Mononuclear cell (primary cell): ENCODE results near the gene COL6A1. TPM values are rescaled to one million over a fixed set of nuclear protein-coding genes. Genes with fewer than 3 reads are reported as not detected.
A peak's percentile ranks its signal among the peaks of the same experiment; 100 is the strongest.

Source experiments
- H3K27me3 ChIP-seq: 2 replicates; pipeline ENCODE4 v1.6.0; 2011; ENCODE audit warnings: low read length, control low read depth; ENCODE audit not compliant: insufficient read depth
- H3K4me1 ChIP-seq: 2 replicates; pipeline ENCODE4 v1.5.1; 2011; ENCODE audit warnings: mild to moderate bottlenecking, low read length, control low read depth; ENCODE audit not compliant: insufficient read depth
- H3K4me3 ChIP-seq: 2 replicates; pipeline ENCODE4 v1.5.1; 2011; ENCODE audit warnings: mild to moderate bottlenecking, low read length, moderate library complexity
- H3K9me3 ChIP-seq: 2 replicates; pipeline ENCODE4 v1.5.1; 2011; ENCODE audit warnings: low read depth, mild to moderate bottlenecking, control low read depth, low read length
- total RNA-seq: library from RNA; depleted of rRNA; stranded (reverse); fragments of >200 nt; gene quantifications from one replicate; pipeline ENCODE4 v1.2.3, GENCODE V29; 2012

COL6A1 gene, protein sequence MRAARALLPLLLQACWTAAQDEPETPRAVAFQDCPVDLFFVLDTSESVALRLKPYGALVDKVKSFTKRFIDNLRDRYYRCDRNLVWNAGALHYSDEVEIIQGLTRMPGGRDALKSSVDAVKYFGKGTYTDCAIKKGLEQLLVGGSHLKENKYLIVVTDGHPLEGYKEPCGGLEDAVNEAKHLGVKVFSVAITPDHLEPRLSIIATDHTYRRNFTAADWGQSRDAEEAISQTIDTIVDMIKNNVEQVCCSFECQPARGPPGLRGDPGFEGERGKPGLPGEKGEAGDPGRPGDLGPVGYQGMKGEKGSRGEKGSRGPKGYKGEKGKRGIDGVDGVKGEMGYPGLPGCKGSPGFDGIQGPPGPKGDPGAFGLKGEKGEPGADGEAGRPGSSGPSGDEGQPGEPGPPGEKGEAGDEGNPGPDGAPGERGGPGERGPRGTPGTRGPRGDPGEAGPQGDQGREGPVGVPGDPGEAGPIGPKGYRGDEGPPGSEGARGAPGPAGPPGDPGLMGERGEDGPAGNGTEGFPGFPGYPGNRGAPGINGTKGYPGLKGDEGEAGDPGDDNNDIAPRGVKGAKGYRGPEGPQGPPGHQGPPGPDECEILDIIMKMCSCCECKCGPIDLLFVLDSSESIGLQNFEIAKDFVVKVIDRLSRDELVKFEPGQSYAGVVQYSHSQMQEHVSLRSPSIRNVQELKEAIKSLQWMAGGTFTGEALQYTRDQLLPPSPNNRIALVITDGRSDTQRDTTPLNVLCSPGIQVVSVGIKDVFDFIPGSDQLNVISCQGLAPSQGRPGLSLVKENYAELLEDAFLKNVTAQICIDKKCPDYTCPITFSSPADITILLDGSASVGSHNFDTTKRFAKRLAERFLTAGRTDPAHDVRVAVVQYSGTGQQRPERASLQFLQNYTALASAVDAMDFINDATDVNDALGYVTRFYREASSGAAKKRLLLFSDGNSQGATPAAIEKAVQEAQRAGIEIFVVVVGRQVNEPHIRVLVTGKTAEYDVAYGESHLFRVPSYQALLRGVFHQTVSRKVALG
- 1.4 TPM for total RNA-seq

DNA sequence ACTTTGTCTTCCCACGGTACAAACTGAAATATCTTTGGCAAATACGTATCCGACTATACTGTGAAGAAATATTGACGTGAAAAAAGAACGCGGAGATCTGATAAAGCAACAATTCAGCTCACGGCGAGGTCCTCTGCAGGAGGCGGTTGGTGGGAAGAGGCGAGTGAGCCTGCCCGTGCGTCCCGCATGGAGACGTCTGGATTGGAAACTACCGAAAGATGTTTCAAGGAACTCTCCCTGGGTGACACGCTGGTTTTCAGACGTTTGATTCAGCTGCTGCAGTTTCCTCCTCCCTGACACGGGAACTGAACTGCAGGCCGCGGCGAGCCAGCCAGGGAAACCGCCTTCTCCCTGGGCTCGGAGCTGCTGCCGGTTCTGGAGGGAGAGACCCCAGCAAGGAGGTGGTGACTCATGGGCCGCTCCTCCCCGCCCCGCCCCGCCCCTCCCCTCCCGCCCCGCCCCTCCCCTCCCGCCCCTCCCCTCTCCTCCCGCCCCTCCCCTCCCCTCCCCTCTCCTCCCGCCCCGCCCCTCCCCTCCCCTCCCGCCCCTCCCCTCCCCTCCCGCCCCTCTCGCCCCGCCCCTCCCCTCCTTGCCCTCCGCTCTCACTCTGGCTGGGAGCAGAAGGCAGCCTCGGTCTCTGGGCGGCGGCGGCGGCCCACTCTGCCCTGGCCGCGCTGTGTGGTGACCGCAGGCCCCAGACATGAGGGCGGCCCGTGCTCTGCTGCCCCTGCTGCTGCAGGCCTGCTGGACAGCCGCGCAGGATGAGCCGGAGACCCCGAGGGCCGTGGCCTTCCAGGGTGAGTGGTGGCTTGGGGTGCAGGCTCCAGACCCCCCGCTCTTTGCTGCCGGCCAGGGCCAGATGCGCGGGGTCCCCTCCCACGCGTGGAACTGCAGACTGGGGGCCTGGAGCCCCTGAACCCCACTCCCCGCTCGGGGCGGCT, at the start of gene COL6A1:
COL6A1 (plus strand) TSS at position 620 of the 941 bp plus-strand sequence; CDS start at position 701, 81 bp downstream.
- H3K9me3 ChIP-seq = no peaks in the 10 kb centered on the region
- peak within 1 kb of the TSS; percentile 18 for H3K4me3 ChIP-seq
- H3K27me3 ChIP-seq = peaks cover 15% of the 10 kb centered on the region
- H3K4me1 ChIP-seq = peaks cover 8% of the 10 kb centered on the region

DNA sequence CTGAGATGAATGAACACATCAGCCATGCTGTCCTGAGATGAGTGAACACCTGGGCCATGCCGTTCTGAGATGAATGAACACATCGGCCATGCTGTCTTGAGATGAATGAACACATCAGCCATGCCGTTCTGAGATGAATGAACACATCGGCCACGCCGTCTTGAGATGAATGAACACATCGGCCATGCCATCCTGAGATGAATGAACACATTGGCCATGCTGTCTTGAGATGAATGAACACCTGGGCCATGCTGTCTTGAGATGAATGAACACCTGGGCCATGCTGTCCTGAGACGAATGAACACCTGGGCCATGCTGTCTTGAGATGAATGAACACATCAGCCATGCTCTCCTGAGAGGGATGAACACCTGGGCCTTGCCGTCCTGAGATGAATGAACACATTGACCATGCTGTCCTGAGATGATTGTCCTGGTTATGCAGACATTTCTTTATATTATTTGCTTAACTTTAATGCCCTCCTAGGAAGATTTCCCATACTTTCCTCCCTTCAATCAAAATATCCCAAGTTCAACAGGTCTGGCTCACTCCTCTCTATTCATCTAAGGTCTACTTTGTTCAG, 48.6 kb upstream of the COL6A1 start:
- H3K27me3 ChIP-seq = no peaks in the 10 kb centered on the region
- H3K9me3 ChIP-seq = no peaks in the 10 kb centered on the region
- H3K4me1 ChIP-seq = no peaks in the 10 kb centered on the region
- no peak overlapping the region for H3K4me3 ChIP-seq

DNA sequence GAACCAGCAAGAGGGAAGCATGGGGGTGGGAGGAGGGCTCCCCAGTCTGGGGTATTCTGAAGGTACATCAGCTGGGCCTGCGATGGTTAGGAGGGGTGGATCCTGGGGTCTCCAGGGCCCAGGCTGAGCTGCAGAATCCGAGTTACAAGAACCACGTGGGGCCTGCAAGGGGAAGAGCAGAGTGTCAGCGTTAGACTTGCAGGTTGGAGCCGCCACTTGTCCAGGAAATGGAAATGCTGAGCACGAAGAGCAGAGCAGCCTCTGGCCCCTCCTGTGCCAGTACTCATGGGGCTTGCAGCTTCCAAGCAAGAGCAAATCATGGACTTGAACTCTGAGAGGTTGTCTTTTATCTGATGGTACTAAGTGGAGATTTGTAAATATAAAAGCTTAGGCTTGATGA, 47.5 kb upstream of the COL6A1 start:
- H3K4me3 ChIP-seq = no peak overlapping the region
- no peaks in the 10 kb centered on the region for H3K4me1 ChIP-seq
- no peaks in the 10 kb centered on the region for H3K27me3 ChIP-seq
- no peaks in the 10 kb centered on the region for H3K9me3 ChIP-seq

DNA sequence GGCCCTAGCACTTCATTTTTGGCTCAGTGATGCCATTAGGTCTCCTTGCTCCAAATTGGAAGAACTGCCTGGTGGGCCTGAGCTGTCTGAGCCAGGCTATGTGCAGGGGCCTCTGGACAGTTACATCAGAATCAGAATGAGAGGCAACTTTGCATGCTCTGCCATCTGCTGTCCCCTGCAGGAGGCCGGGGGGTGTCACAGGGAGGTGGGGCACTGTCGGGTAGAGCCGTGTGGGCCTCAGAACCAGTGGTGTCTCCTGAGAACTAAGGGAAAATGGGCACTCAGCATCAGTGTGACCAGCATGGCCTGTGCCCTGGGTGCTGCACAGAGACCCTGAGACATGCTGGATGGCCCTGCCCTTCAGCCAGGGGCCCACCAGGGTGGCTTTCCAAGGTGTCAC, 47.0 kb upstream of the COL6A1 start:
- Histone ChIP-seq H3K27me3 (no peaks in the 10 kb centered on the region), H3K9me3 (no peaks in the 10 kb centered on the region), H3K4me1 (no peaks in the 10 kb centered on the region), H3K4me3 (no peak overlapping the region)

DNA sequence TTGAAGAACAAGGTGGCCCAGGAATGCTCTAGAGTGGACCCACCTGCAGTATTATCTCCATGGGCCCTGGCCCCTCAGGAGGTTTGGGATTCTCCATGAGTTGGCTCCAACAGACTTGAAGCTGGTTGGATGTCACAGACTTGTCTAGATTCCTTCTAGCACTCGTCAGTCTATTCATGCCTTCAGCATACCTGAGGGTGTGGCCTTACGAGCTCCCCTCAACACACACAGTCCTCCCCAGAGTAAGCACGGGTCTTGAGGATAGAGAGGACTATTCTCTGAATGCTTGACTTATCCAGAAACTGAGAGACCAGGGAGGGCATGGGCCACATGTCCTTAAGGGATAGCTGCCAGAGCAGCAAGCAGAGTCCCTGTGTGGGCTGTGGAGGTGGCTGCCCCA, 45.9 kb upstream of the COL6A1 start:
- H3K4me3 ChIP-seq = no peak overlapping the region
- no peaks in the 10 kb centered on the region for H3K9me3 ChIP-seq

DNA sequence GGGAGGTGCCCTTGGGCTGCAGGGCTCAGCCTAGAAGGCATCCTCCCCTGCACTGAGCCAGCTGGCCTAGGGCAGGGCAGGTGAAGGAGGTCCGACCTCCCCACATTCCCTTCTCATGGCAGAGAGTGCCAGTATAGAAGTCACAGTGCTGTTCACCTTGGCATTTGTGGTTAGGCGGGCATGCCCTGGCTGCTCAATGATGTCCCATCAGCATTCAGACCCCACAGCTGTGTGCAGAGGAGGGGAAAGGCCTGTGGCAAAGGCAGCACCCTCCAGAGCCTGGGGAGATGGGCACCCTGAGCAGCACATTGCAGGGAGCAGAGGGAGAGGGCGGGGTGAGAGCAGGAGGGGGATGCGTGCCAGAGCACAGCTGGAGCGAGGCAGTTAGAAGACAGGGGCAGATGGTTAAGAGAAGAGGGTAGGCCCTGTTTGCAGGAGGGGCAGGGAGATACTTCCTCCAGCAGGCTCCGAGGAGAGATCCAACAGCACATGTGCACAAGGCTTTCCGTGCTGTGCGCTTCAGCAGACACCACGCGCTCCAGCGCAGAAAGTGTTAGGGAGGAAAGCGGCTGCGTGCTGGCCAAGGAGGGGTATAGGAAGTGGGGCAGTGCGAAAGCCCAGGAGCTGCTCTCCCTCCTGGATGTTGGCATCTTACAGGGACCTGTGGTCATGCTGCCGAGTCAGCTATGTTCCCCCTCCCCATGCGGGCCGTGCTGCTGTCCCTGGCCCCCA, 43.7 kb upstream of the COL6A1 start:
- Histone ChIP-seq H3K4me3 (no peak overlapping the region), H3K9me3 (no peaks in the 10 kb centered on the region), H3K27me3 (no peaks in the 10 kb centered on the region), H3K4me1 (no peaks in the 10 kb centered on the region)

More for the DNA sequence above, 45.9 kb upstream of the COL6A1 start:
- H3K27me3 ChIP-seq = no peaks in the 10 kb centered on the region
- H3K4me1 ChIP-seq = no peaks in the 10 kb centered on the region

DNA sequence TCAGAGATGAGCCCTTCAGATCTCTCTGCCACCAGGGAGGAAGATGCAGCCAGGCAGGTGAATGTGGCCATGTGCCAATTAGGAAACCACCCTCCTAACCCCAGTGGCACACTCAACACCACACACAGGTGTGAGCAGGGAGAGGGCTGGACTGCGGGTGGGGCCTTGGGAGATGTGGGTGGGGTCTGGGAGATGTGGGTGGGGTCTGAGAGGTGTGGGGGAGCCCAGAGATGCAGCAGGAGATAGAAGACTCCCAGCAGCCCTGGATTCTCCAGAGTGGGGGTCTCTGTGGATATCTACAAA, 43.2 kb upstream of the COL6A1 start:
- Histone ChIP-seq H3K9me3 (no peaks in the 10 kb centered on the region), H3K27me3 (no peaks in the 10 kb centered on the region), H3K4me1 (no peaks in the 10 kb centered on the region), H3K4me3 (no peak overlapping the region)

DNA sequence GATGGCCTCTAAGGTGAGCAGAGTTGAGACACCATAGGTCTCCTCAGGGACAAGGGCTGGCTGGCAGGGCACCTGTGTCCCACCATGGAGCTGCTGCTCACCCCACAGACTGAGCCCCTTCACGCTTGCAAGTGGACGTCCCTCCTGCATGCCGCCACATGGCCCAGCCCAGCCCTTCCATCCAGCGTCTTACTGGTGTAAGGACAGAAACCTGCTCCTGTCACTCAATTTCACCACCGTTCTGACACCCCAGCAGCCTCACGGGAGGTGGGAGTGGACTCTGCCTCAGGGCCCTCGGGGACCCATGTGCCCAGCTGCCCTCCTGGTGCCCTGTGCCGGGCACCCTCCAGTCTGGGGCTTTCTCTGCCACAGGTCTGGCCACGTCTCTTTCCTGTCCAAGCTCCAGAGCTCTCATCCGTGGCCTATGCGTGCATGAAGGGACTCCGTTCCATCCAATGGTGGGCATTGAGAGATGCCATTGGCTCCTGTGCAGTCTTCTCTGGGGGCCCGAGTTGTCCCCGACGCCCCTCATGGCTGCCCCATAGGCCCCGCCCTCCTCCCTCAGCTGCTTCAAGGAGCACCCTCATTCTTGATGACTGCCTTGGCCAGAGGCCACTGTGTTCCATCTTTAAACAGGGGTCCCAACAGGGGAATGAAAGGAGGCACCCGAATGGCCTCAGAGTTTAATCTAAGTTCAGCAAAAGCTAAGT, 42.6 kb upstream of the COL6A1 start:
- H3K4me1 ChIP-seq = no peaks in the 10 kb centered on the region
- no peaks in the 10 kb centered on the region for H3K9me3 ChIP-seq
- no peak overlapping the region for H3K4me3 ChIP-seq
- no peaks in the 10 kb centered on the region for H3K27me3 ChIP-seq

DNA sequence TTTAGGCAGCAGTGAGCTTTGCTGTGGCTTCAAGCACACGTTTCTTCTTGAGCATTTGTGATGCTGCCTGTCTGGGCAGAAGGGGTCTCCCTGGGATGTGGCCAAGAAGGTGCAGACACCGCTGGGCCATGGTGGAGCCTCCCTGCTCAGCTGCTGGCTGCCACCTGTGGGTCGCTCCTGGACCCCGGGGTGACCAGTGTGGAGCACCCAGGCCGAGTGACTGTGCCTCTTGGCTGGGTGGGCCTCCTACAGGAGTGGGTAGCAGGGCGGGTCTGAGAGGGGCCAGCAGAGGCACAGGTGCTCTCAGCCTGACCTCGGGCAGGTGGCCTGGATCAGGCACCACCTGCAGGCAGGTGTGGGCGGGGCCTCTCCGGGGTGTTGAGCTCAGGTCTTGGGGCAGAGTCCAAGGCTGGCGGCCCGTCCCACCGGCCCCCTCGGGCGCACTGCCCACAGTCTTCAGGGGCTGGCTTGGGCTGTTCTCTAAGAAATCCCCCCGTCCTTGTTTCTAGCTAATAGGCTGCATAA, 42.0 kb upstream of the COL6A1 start:
- H3K4me1 ChIP-seq = no peaks in the 10 kb centered on the region
- H3K9me3 ChIP-seq = no peaks in the 10 kb centered on the region
- H3K4me3 ChIP-seq = no peak overlapping the region
- no peaks in the 10 kb centered on the region for H3K27me3 ChIP-seq

DNA sequence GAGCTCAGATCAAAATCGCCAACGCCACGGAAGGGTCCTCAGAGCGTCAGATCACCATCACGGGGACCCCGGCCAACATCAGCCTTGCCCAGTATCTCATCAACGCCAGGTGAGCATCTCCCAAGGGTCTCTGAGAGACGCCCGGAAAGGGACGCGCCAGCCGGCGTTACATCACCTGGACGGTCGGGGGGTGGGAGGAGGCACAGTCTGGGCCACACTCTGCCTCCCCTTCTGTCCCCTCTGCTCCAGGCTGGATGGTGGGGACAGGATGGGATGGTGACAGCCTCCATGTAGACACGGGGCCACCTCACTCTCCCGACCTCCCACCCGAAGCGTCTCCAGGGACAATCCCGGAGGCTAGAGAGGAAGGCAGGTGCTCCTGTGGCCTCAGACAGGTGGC, 41.5 kb upstream of the COL6A1 start:
- Histone ChIP-seq H3K4me1 (no peaks in the 10 kb centered on the region), H3K4me3 (no peak overlapping the region), H3K27me3 (no peaks in the 10 kb centered on the region), H3K9me3 (no peaks in the 10 kb centered on the region)

DNA sequence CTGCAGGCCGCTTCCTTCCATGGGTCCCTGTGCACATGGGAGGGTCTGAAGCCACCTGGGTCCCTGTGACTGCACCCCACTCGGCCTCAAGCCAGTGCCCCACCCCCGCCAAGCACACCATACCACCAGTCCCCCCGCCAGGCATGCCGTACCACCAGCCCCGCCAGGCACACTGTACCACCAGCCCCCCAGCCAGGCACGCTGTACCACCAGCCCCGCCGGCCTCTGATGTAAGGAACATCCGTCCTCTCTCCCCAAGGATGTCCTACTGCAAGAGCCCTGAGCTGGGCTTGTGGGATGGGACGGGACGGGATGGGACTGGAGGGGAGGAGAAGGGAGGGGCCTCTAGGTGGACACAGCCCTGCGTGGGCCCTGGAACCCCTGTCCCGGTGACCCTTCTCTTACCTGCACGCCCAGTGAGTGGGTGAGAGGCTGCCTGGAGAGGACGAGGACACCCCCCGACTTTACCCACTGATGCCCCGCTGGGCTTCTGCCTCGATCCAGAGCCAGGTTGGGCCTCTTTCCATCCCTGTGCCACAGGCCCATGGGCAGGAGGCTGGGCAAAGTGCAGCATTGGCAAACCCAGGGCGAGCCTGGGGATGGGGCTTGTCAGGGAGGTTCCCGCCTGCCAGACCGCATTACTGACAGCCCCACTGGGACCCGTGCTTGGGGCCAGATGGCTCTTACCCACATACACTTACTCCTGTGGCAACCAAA, 40.8 kb upstream of the COL6A1 start:
- Histone ChIP-seq H3K4me3 (no peak overlapping the region), H3K4me1 (no peaks in the 10 kb centered on the region), H3K27me3 (no peaks in the 10 kb centered on the region), H3K9me3 (no peaks in the 10 kb centered on the region)

DNA sequence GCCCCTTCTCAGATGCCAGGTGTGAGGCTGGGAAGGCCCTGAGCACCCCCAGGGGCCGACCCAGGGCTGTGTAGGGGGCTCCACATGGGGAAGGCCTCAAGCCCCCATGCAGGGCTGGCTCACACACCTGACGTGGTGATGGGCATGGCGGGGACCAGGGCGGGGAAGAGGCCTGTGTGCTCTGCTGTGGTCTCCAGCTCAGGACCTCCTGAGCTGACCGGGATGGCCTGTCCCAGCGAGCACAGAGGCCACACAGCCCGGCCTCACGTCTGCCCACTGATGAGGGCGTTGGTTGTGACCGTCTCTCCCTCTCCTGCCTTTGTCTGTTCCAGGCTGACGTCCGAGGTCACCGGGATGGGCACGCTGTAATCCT, 40.2 kb upstream of the COL6A1 start:
- Histone ChIP-seq H3K4me1 (no peaks in the 10 kb centered on the region), H3K4me3 (no peak overlapping the region), H3K27me3 (no peaks in the 10 kb centered on the region), H3K9me3 (no peaks in the 10 kb centered on the region)
